HAP-1 (cell line): ENCODE data around the gene ZNFX1.
"Not testable (repeated sequence)": the region's sequence is repeated elsewhere in the genome, so short reads cannot be mapped to it uniquely, and the experiment has no call there.

Experiments
- DNase-seq, 2 experiments: peaks; one replicate each; pipeline ENCODE4 v3.0.0-alpha.2; 2016 to 2020; ENCODE audit warnings: low spot score in 2 of 2
- H3K27me3 ChIP-seq: fragments of 250-450 bp; sonication (Bioruptor Pico); 2 replicates; pipeline ENCODE4 v1.5.1; 2020; ENCODE audit warnings: low read depth, mild to moderate bottlenecking, moderate library complexity
- H3K36me3 ChIP-seq: fragments of 250-450 bp; sonication (Bioruptor Pico); replicated peaks from 2 replicates; pipeline ENCODE4 v1.5.1; 2020; ENCODE audit warnings: mild to moderate bottlenecking
- H3K4me1 ChIP-seq: fragments of 250-450 bp; sonication (Bioruptor Pico); 2 replicates; pipeline ENCODE4 v1.5.1; 2020; ENCODE audit warnings: mild to moderate bottlenecking
- H3K4me3 ChIP-seq: fragments of 250-450 bp; sonication (Bioruptor Pico); 2 replicates; pipeline ENCODE4 v1.5.1; 2020; ENCODE audit warnings: mild to moderate bottlenecking, moderate library complexity
- H3K9me3 ChIP-seq: fragments of 250-450 bp; sonication (Bioruptor Pico); 2 replicates; pipeline ENCODE4 v1.5.1; 2020; ENCODE audit warnings: mild to moderate bottlenecking, moderate library complexity
- in situ Hi-C: fragments of 300-500 bp; cut with MboI; formaldehyde crosslinking; loops from 3 replicates; pipeline ENCODE4 v1.14.3; 2020; ENCODE audit warnings: low sequenced_read_pairs, inconsistent platforms, mixed read lengths

ZNFX1 gene

DNA sequence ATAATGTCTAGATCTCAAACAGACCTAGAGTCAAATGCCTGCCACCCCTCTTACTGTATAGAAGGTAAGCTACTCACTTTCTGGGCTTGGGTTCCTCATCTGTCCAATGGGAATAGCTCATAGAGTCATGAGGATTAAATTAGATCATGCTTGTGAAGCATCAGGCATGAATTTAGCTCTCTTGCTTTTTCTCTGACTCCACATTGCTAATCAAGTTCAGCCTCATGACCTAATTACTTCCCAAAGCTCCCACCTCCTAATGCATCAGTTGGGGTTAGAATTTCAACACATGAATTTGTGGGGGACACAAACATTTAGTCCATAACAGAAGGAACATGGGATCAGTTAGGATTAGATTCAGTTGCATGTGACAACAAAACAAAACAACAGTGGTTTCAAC lies 63.3 kb downstream of the ZNFX1 start:
- H3K27me3 ChIP-seq, result no peaks in the 10 kb centered on the region
- DNase-seq, result no peak
- no peaks in the 10 kb centered on the region for H3K36me3 ChIP-seq
- peaks cover 8% of the 10 kb centered on the region for H3K4me1 ChIP-seq
- in situ Hi-C loops, result no loop called here
- H3K9me3 ChIP-seq, result peaks cover 10% of the 10 kb centered on the region
- no peak overlapping the region for H3K4me3 ChIP-seq

DNA sequence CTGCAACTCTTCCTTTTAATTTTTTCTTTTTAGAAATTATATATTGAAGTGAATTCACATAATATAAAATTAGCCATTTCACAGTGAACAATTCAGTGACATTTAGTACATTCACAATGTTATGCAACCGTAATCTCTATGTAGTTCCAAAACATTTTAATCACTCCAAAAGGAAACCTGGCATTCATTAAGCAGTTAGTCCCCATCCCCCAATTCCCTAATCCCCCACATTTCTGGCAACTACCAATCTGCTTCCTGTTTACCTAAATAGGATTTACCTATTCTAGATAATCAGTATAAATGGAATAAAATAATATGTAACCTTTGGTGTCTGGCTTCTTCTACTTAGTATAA lies 67.1 kb downstream of the ZNFX1 start:
- Histone ChIP-seq H3K4me3 (no peak overlapping the region), H3K9me3 (peaks cover 10% of the 10 kb centered on the region), H3K36me3 (no peaks in the 10 kb centered on the region), H3K4me1 (no peaks in the 10 kb centered on the region), H3K27me3 (no peaks in the 10 kb centered on the region)
- DNase-seq, result no peak
- in situ Hi-C loops, result no loop called here

DNA sequence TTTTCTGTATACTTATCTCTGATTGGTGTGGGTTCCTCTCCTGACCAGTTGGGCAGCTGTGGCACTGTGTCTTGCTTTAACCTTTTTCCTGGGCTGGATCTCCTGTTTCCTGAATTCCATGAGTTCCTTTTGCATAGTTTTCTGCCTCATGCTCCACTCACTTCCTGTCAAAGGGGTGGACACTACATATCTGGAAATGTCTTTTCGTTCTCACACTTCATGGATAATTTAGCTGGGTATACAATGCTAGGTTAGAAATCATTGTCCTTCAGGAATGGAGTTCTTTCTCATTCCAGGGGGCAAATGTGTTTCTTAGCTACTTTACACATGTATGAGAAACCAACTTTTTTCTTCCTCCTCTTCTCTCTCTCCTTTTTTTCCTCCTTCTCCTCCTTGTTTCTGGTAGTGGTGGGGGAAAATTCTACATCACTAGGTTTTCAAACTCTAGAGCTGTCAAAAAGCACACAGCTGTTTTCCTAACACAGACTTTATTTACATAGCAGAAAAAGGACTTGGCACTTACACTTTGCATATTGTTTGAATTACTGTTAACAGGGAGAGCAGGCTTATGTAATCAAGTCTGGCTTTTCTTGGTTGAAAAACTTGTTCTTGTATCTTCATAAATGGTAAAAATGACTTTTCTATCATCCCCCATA lies 67.6 kb downstream of the ZNFX1 start:
- no peaks in the 10 kb centered on the region for H3K27me3 ChIP-seq
- in situ Hi-C loops, result no loop called here
- no peaks in the 10 kb centered on the region for H3K4me1 ChIP-seq
- H3K9me3 ChIP-seq, result peaks cover 10% of the 10 kb centered on the region
- no peak for DNase-seq
- no peak overlapping the region for H3K4me3 ChIP-seq
- H3K36me3 ChIP-seq, result no peaks in the 10 kb centered on the region

DNA sequence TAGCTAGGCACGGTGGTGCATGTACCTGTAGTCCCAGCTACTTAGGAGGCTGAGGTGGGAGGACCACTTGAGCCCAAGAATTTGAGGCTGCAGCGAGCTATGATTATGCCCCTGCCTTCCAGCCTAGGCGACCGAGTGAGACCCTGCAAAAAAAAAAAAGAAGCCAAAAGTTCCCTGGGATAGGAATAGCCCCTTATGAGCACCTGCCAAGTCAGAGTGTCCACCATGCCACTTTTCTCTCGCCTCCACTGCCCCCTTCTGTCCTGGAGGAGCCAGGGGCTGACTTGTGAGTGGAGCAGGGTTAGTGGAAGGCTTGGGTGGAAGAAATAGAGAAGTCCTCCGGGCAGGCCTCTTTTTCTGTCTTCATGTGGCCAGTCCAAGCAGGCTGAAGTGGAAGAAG lies 70.8 kb downstream of the ZNFX1 start:
- Histone ChIP-seq H3K4me1 (no peaks in the 10 kb centered on the region), H3K36me3 (no peaks in the 10 kb centered on the region), H3K9me3 (peaks cover 10% of the 10 kb centered on the region), H3K4me3 (no peak overlapping the region), H3K27me3 (no peaks in the 10 kb centered on the region)
- in situ Hi-C loops, result no loop called here
- DNase-seq, result peak in 1 of 2 experiments; percentile 60

DNA sequence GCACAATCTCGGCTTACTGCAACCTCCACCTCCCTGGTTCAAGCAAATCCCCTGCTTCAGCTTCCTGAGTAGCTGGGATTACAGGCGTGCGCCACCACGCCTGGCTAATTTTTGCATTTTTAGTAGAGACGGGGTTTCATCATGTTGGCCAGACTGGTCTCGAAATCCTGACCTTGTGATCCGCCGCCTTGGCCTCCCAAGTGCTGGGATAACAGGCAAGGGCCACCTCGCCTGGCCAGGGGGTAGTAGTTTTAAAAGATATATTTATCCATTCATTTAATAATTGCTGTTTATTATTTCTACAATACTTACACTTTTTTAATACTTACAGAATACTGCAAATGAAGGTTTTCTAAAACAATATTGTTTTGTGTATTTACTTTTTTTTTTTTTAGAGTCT lies 74.1 kb downstream of the ZNFX1 start:
- no peaks in the 10 kb centered on the region for H3K27me3 ChIP-seq
- H3K9me3 ChIP-seq, result no peaks in the 10 kb centered on the region
- no peak overlapping the region for H3K4me3 ChIP-seq
- no peak for DNase-seq
- no peaks in the 10 kb centered on the region for H3K36me3 ChIP-seq
- no peaks in the 10 kb centered on the region for H3K4me1 ChIP-seq
- in situ Hi-C loops, result no loop called here

DNA sequence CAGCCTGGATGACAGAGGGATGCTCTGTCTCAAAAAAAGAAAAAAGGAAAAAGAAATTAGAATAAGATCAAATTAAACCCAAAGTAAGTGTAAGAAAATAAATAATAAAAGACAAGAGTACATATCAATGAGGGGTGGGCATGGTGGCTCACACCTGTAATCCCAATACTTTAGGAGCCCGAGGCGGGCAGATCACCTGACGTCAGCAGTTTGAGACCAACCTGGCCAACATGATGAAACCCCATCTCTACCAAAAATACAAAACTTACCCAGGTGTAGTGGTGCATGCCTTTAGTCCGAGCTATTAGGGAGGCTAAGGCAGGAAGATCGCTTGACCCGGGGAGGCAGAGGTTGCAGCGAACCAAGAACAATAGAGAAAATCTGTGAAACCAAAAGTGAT lies 74.8 kb downstream of the ZNFX1 start:
- no peak overlapping the region for H3K4me3 ChIP-seq
- DNase-seq, result no peak
- no peaks in the 10 kb centered on the region for H3K36me3 ChIP-seq
- H3K27me3 ChIP-seq, result no peaks in the 10 kb centered on the region
- in situ Hi-C loops, result no loop called here
- H3K9me3 ChIP-seq, result no peaks in the 10 kb centered on the region
- H3K4me1 ChIP-seq, result no peaks in the 10 kb centered on the region

DNA sequence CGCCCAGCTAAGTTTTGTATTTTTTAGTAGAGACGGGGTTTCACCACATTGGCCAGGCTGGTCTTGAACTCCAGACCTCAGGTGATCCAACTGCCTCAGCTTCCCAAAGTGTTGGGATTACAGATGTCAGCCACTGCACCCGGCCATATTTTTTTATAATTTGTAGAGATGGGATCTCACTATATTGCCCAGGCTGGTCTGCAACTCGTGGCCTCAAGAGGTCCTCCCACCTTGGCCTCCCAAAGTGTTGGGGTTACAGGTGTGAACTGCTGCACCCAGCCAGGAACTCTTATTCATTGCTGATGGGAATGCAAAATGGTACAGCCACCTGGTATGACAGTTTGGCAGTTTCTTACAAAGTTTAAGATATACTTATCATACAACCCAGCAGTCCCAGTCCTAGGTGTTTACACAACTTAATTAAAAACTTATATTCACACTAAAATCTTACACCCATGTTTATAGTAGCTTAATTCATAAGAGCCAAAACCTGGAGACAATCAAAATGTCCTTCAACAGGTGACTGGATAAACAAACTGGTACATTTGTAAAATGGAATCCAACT lies 78.0 kb downstream of the ZNFX1 start:
- Histone ChIP-seq H3K36me3 (no peaks in the 10 kb centered on the region), H3K4me1 (no peaks in the 10 kb centered on the region), H3K4me3 (no peak overlapping the region), H3K9me3 (no peaks in the 10 kb centered on the region), H3K27me3 (no peaks in the 10 kb centered on the region)
- in situ Hi-C loops, result no loop called here
- no peak for DNase-seq

DNA sequence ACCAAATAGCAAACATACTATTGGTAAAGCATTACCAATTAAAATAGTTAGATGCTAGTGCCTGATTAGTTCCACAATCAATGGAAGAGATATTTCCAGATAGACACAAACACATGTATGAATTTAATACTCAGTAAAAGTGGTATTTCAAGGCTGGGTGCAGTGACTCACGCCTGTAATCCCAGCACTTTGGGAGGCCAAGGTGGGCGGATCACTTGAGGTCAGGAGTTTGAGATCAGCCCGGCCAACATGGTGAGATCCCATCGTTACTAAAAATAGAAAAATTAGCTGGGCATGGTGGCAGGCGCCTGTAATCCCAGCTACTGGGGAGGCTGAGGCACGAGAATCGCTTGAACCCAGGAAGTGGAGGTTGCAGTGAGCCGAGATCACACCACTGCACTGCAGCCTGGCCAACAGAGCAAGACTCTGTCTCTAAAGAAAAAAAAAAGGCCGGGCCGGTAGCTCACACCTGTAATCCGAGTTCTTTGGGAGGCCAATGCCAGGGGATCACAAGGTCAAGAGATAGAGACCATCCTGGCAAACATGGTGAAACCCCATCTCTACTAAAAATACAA lies 84.8 kb downstream of the ZNFX1 start:
- H3K9me3 ChIP-seq, H3K27me3 ChIP-seq, in situ Hi-C loops, DNase-seq, H3K36me3 ChIP-seq, H3K4me1 ChIP-seq, H3K4me3 ChIP-seq: not testable (repeated sequence)
